Renal cortex interstitium (tissue), 11 donors: ENCODE measurements around the gene ARFGAP1. TPM values are rescaled to one million over a fixed set of nuclear protein-coding genes. Genes with fewer than 3 reads are reported as not detected.
A peak's percentile ranks its signal among the peaks of the same experiment; 100 is the strongest.

ENCODE experiments used
- DNase-seq, 11 donors: peaks; one replicate each; pipeline ENCODE4 v3.0.0-alpha.2; 2013; ENCODE audit warnings: low read depth in 9 of 11, low spot score in 4 of 11; ENCODE audit errors: extremely low read depth in 1 of 11
- polyA plus RNA-seq, 3 donors: library from polyadenylated mRNA; unstranded; fragments of 120-200 nt; gene quantifications; one replicate each; pipeline ENCODE4 v1.2.1, GENCODE V29; 2013; ENCODE audit not compliant: insufficient read length in 3 of 3

ARFGAP1 gene
- polyA plus RNA-seq, 3 donors, result 62.4 to 90.2 (median 76.1) TPM

GRCh38 chr20:63311186-63311832, 38.7 kb downstream of the ARFGAP1 start:
- DNase-seq, result no peak

GRCh38 chr20:63311833-63312243, 39.2 kb downstream of the ARFGAP1 start:
- DNase-seq, result no peak

GRCh38 chr20:63312273-63312672, 39.7 kb downstream of the ARFGAP1 start:
- no peak for DNase-seq

GRCh38 chr20:63312690-63313348, 40.2 kb downstream of the ARFGAP1 start:
- DNase-seq, result peak in 7 of 11 donors; percentile 54 to 76 (median 62)

GRCh38 chr20:63313349-63314014, 40.9 kb downstream of the ARFGAP1 start:
- no peak for DNase-seq

GRCh38 chr20:63314015-63314471, 41.4 kb downstream of the ARFGAP1 start:
- no peak for DNase-seq

DNA sequence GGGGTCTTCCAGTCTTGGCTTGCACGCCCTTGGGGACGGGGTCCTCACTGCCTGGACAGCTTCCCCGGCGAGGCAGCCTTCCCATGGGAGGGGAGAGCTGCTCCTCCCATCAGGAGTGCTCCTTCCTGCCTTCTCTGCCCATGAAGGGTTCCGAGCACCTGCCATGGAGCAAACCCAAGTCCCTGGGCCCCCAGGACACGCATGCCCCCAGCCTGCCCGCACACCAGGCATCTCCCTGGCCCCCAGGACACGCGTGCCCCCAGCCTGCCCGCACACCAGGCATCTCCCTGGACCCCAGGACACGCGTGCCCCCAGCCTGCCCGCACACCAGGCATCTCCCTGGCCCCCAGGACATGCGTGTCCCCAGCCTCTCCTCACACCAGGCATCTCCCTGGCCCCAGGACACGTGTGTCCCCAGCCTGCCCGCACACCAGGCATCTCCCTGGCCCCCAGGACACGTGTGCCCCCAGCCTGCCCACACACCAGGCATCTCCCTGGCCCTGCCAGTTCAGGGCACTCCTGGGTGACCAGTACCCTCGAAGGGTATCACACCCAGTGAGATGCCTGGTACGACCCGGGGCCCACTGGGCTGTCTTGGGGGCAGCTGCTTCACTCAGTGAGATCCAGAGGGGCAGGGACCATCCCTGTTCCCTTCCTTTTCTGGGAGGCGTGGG, 42.1 kb downstream of the ARFGAP1 start:
- no peak for DNase-seq

- no peak for DNase-seq
Observed at GRCh38 chr20:63315240-63315689, 42.7 kb downstream of the ARFGAP1 start.

DNA sequence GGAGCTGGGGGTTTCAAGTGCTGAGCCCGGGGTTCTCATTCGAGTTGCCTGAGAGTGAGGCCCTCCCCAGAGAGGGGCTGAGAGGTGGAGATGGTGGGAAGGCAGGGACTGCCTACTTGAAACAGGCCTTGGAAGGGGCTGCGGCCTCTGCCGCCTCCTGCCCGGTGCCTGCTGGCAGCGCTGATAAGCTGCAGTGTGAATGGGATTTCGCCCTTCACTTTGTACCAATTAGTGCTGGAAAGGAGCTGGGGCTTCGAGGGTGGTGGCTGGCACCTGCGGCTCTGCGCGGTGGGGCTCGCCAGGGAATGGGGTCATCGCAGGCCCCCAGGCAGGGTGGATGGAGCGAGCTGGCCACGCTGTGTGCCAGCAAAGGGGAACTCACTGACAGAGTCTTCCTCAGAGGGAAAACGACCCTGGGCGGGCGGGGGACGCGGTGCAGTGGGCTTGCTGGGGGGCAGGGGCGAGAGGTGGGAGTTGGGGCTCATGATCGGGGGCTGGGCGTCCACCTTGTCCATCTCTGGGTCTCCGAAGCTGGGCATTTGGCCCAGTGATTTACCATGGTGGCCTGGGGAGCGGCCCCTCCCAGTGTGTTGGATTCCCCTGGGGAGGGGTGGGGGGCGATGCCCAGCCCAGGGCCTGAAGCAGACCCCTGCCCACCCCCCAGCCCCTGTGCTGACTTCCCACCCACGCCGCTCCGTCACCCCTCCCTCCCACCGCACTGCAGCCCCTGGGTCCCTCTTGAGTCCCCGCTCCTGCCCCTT, 43.3 kb downstream of the ARFGAP1 start:
- DNase-seq, result no peak

GRCh38 chr20:63316502-63316921, 43.9 kb downstream of the ARFGAP1 start:
- no peak for DNase-seq

DNA sequence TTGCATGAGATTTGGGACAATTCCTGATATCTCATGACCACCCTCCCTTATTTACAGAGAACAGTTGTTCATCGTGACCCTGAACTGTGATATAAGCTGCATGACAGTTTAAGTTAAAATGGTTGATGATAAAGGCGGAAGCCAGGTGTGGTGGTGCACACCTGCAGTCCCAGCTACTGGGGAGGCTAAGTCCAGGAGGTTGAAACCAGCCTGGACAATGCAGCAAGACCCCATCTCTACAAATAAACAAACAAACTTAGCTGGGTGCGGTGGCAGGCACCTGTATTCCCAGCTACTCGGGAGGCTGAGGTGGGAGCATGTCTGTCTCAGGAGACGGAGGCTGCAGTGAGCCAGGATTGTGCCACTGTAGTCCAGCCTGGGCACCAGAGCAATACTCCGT, 44.4 kb downstream of the ARFGAP1 start:
- no peak for DNase-seq

DNA sequence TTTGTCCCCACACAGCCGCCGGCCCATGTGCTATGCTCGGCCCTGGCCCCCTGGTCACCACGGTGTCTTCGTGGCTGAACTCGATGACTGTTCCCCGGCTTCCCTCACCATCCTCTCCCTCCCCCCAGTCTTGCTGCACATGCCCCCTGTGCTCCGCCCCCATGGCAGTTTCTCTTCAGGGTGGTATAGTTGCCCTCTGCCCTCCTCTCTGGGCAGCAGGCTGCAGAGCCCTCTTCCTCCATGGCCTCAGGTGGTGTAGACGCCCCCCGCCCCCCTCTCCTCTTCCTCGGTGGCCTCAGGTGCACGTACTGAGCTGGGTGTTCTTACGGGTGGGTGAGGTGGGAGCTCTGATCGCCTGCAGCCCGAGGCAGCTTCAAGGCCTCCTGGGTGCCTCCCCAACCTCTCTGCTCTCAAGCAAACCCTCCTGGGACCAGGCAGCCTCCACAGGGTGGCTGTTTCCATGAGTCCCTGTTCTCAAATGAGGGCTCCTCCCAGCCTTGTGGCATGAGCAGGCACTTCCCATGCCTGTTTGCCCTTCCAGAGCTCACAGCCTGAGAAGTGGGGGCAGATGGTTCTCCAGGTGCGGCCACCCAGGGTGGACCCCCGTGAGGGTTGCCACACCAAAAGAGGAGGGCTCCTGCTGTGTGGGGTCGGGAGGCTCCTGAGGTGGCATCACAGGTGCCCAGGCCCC, 45.1 kb downstream of the ARFGAP1 start:
- no peak for DNase-seq

- no peak for DNase-seq
Observed at GRCh38 chr20:63318391-63319163, 46.0 kb downstream of the ARFGAP1 start.

DNA sequence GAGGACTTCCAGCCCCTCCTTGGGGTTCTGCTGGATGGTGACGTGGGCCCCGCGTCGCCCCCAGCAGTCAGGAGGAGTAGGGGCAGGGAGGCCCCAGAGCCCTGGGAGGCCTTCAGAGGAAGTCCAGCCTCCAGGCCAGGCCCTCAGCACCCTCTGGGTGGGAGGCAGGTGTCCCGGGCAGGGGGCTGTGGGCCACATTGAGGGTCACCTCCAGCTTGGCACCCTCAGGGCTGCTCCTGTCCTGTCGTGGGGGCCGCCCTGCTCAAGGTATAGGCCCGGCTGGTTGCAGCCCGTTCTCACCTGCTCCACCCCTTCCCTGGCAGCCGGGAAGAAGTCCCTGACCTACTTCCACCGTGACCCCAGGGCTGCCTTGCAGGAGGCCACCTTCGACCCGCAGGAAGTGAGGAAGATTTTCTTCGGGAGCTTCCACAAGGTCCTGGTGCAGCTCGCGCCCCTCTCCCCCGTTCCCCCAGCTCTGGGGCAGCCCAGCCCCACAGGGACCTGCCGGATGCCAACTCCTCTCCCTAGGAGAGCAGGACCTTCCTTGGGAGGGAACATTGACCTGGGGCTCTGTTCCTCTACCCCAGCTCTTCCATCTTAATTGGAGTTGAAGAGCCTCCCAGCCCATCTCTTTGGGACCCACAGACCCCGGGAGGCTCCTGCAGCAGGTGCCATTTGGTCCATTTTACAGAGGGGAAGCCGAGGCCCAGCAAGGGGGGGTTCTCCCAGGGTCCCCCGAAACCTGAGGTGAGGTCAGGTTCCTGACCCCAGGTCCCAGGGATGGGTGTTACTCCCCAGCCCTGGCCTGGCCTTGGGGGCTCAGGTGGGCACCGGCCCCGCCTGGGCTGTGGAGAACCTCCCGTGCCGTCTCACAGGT, 46.8 kb downstream of the ARFGAP1 start:
- no peak for DNase-seq

- DNase-seq, result no peak
Observed at GRCh38 chr20:63320041-63320511, 47.5 kb downstream of the ARFGAP1 start.

GRCh38 chr20:63320616-63321147, 48.1 kb downstream of the ARFGAP1 start:
- DNase-seq, result no peak
